SK-N-SH treated with all-trans-retinoic acid at 6 μM for 48 hours (cell line): ENCODE results near the gene MACF1.

Experiments used
- BACH2 ChIP-seq: fragments of 250-450 bp; sonication (Bioruptor Pico); IDR thresholded peaks from 2 replicates; pipeline ENCODE4 v1.9.0; 2021; ENCODE audit warnings: mild to moderate bottlenecking, borderline replicate concordance
- GLIS3 ChIP-seq: fragments of 250-450 bp; sonication (Bioruptor Pico); IDR thresholded peaks from 2 replicates; pipeline ENCODE4 v1.5.0; 2020; ENCODE audit warnings: mild to moderate bottlenecking, moderate library complexity
- ISL1 ChIP-seq: fragments of 250-450 bp; sonication (Bioruptor Pico); IDR thresholded peaks from 2 replicates; pipeline ENCODE4 v2.1.2; 2022; ENCODE audit warnings: mild to moderate bottlenecking, moderate library complexity
- OSR1 ChIP-seq: fragments of 250-450 bp; sonication (Bioruptor Pico); IDR thresholded peaks from 2 replicates; pipeline ENCODE4 v1.8.0; 2022; ENCODE audit warnings: moderate library complexity, mild to moderate bottlenecking, inconsistent platforms
- PATZ1 ChIP-seq: fragments of 250-450 bp; sonication (Bioruptor Pico); IDR thresholded peaks from 2 replicates; pipeline ENCODE4 v1.8.0; 2020; ENCODE audit warnings: mild to moderate bottlenecking, moderate library complexity, borderline replicate concordance
- SNAI2 ChIP-seq: fragments of 250-450 bp; sonication (Bioruptor Pico); IDR thresholded peaks from 2 replicates; pipeline ENCODE4 v1.5.0; 2020; ENCODE audit warnings: mild to moderate bottlenecking, moderate library complexity
- TOX ChIP-seq: fragments of 250-450 bp; sonication (Bioruptor Pico); IDR thresholded peaks from 2 replicates; pipeline ENCODE4 v1.8.0; 2021; ENCODE audit warnings: mild to moderate bottlenecking, moderate library complexity, borderline replicate concordance

GRCh38 chr1:39168301-39169080 is 36.0 kb upstream of the MACF1 start:
- TF ChIP-seq ISL1 (CRISPR knock-in tag) (no peak), BACH2 (CRISPR knock-in tag) (no peak), GLIS3 (CRISPR knock-in tag) (no peak), OSR1 (CRISPR knock-in tag) (no peak), PATZ1 (CRISPR knock-in tag) (no peak), TOX (no peak), SNAI2 (CRISPR knock-in tag) (no peak)
